Epithelial cell of proximal tubule (primary cell): ENCODE data around the gene ELAVL3. TPM values are rescaled to one million over a fixed set of nuclear protein-coding genes. Genes with fewer than 3 reads are reported as not detected.
"Not testable (repeated sequence)": the region's sequence is repeated elsewhere in the genome, so short reads cannot be mapped to it uniquely, and the experiment has no call there.

Experiments used
- DNase-seq: peaks from one replicate; pipeline ENCODE4 v3.0.0-alpha.2; 2011; ENCODE audit warnings: low read depth
- H3K4me3 ChIP-seq: 2 replicates; pipeline ENCODE4 v1.5.1; 2011; ENCODE audit warnings: low read depth, mild to moderate bottlenecking, low read length
- CTCF ChIP-seq: conservative IDR thresholded peaks from 2 replicates; pipeline ENCODE4 v1.5.1; 2012; ENCODE audit warnings: low read depth, mild to moderate bottlenecking, low read length
- total RNA-seq: library from RNA; depleted of rRNA; stranded (reverse); fragments of >200 nt; gene quantifications from 2 replicates; pipeline ENCODE4 v1.2.3, GENCODE V29; 2015

Gene ELAVL3
- total RNA-seq, 1 donor from 2014 or later: not detected

DNA sequence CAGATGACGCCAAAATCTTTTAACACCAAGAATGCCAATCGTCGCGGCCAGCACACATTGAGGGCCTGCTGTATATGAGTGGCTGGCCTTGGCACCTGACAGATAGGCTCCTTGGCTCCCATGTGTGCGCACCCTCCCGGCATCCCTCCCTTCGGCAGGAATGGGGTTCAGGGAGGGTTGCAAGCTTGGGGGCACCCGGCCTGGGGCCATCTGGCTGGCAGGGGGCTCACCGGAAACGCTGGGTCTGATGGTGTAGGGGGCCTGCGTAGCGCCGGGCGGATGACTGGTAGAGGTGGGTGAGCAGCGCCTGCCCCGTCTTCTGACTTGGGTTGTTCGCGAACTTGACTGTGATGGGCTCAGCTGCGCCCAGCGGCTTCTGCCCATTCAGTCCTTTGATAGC is 23.0 kb downstream of the ELAVL3 start:
- no peak overlapping the region for H3K4me3 ChIP-seq
- no peak for DNase-seq
- no peak for TF ChIP-seq CTCF

DNA sequence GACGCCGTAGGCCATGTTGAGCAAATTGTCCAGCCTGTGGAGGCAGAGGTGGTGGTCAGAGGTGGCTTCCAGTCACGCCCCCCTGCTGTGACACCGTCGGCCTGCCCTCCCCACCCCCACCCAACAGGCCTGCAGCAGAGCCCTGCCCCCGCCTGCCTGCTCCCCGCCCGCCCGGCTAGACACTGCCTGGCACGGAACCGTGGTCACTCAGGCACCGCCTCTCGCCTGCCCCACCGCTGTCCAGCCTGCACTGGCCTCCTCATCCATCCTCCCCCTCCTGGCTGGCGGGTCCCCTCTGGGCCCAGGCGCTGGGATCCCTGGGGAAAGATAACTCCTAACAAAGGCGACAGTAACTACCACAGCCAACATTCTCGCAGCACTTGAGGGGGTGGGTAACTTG is 23.7 kb downstream of the ELAVL3 start:
- H3K4me3 ChIP-seq: no peak overlapping the region
- DNase-seq: no peak
- TF ChIP-seq CTCF: no peak

- no peak for TF ChIP-seq CTCF
- no peak for DNase-seq
- H3K4me3 ChIP-seq: no peak overlapping the region
Measured at GRCh38 chr19:11456659-11457058, 24.2 kb downstream of the ELAVL3 start.

- H3K4me3 ChIP-seq, DNase-seq: not testable (repeated sequence)
Measured at GRCh38 chr19:11455233-11455554, 25.7 kb downstream of the ELAVL3 start.

- H3K4me3 ChIP-seq: no peak overlapping the region
- peak; percentile 50 for TF ChIP-seq CTCF
- DNase-seq: no peak
Measured at GRCh38 chr19:11453468-11454341, 27.1 kb downstream of the ELAVL3 start.

DNA sequence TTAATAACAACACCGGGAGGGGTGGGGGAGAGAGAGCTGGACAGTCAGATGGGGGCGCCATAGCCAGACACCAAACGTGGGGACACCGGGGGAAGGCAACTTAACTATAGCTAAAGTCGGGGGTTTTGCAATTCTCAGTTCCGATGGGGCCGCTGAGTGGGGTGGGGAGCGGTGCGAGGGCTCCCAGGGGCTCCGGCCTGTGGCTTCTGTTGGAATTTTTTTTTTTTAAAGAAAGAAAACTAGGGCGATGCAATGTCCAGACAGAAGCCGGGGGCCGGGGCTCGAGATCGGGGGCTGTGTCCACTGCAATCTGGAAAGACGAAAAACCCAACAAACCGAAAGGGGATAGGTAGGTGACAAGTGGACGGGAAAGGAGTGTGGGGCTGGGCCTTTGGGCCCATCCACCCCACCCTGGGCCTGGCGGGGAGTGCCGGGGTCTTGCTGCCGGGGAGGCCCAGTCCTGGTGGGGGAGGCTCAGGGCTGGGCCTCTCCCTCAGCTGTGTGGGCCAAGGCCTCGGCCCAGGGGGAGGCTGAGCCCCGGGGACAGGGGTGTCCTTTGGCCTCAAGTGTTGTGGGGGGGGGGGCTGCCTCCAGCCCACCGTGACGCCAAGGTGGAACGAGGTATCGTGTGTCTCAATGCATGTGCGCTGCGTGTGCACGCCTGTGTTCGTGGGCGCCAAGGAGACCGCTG is 28.1 kb downstream of the ELAVL3 start:
- peak; percentile 29 for TF ChIP-seq CTCF
- no peak overlapping the region for H3K4me3 ChIP-seq
- DNase-seq: no peak

DNA sequence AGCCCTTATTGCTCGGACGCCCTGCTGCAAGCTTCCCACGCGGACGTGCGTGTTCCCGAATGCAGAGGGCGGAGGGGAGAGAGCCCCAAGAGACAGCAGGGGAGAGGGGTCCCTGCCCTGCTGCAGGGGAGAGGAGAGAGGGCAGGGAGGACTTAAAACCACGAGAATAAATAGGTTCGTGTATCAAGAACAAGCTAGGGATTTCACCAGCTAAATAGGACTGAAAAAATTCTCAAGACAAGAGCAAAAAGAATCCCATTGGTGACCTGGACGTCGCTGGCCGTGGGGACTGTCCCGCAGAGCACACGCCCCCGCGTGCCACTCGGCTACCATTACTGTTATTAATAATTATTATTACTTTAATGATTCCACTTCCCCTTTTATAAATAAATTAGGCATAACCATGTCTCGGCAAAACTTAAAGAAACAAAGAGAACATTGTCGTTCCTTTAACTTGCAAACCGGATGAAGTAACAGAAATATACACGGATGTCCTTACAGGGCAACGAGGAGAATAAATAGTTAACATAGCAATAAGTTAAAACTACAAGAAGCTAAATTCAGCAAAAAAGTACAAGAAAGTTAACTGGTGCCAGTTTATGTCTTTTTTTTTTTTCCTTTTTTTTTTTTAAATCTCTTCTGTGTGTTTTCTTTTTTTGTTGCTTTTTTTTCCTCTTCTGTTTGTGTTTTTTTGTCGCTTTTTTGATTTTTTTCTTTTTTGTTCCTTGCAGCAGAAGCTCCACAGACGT is 28.8 kb downstream of the ELAVL3 start:
- TF ChIP-seq CTCF: no peak
- no peak overlapping the region for H3K4me3 ChIP-seq
- no peak for DNase-seq
